C4-2B (cell line): ENCODE measurements around the gene ELOVL6.

Experiments used
- ZFX ChIP-seq: fragments of 450-650 bp; IDR thresholded peaks from 2 replicates; pipeline ENCODE4 v1.6.1; 2017
- TF ChIP-seq, protein P1 (sequence below): fragments of 450-650 bp; conservative IDR thresholded peaks from 2 replicates; pipeline ENCODE4 v1.5.1; 2017; ENCODE audit warnings: mild to moderate bottlenecking

DNA sequence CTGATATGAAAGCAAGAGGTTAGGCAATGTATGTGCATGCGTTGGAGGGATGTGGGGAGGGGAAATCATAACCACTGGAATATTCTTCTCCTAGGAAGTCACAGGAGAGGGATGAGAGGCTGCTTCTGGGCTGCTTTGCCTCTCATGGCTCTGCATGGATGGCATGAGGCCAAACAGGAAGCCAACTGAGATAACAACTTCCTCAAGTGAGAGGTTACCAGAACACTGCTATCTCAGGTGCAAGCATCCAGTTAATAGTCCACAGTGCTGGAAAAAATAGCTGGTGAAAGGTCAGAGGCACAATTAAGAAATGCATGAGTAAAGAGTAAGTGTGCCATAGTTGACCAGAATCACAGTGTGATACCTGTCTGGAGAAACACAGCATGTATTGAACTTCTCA is 113.3 kb downstream of the ELOVL6 start:
- TF ChIP-seq, protein P1, sequence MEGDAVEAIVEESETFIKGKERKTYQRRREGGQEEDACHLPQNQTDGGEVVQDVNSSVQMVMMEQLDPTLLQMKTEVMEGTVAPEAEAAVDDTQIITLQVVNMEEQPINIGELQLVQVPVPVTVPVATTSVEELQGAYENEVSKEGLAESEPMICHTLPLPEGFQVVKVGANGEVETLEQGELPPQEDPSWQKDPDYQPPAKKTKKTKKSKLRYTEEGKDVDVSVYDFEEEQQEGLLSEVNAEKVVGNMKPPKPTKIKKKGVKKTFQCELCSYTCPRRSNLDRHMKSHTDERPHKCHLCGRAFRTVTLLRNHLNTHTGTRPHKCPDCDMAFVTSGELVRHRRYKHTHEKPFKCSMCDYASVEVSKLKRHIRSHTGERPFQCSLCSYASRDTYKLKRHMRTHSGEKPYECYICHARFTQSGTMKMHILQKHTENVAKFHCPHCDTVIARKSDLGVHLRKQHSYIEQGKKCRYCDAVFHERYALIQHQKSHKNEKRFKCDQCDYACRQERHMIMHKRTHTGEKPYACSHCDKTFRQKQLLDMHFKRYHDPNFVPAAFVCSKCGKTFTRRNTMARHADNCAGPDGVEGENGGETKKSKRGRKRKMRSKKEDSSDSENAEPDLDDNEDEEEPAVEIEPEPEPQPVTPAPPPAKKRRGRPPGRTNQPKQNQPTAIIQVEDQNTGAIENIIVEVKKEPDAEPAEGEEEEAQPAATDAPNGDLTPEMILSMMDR = no peak
- TF ChIP-seq ZFX = no peak
